Vagina (tissue), 2 donors: ENCODE measurements around the gene EPDR1. TPM values are rescaled to one million over a fixed set of nuclear protein-coding genes. Genes with fewer than 3 reads are reported as not detected.
A peak's percentile ranks its signal among the peaks of the same experiment; 100 is the strongest.

Source experiments
- DNase-seq, 2 donors: peaks; one replicate each; pipeline ENCODE4 v3.0.0-alpha.2; 2017; ENCODE audit errors: extremely low spot score in 2 of 2
- H3K27ac ChIP-seq: fragments of 200-600 bp; sonication (generic); one replicate; pipeline ENCODE4 v1.5.1; 2019
- H3K27me3 ChIP-seq: fragments of 200-600 bp; sonication (generic); one replicate; pipeline ENCODE4 v1.5.1; 2019
- H3K36me3 ChIP-seq, 2 donors: fragments of 200-600 bp; sonication (generic); one replicate each; pipeline ENCODE4 v1.5.1; 2017 to 2019
- H3K4me1 ChIP-seq: fragments of 200-600 bp; sonication (generic); one replicate; pipeline ENCODE4 v1.5.1; 2019
- H3K4me3 ChIP-seq, 2 donors: fragments of 200-600 bp; sonication (generic); 1 replicate in 1 of 2; 2 replicates in 1 of 2; pipeline ENCODE4 v1.5.1; 2016 to 2019
- H3K9me3 ChIP-seq: fragments of 200-600 bp; sonication (generic); one replicate; pipeline ENCODE4 v1.5.1; 2019
- CTCF ChIP-seq, 3 experiments: fragments of 450-650 bp in 2 of 3; fragments of 200-600 bp in 1 of 3; sonication (generic) in 1 of 3; IDR thresholded peaks; one replicate each; pipeline ENCODE4 v1.5.1; 2017 to 2019; ENCODE audit warnings: antibody characterized with exemption in 3 of 3, mild to moderate bottlenecking in 2 of 3, moderate library complexity in 2 of 3
- POLR2A ChIP-seq, 2 donors: fragments of 450-650 bp; IDR thresholded peaks; one replicate each; pipeline ENCODE4 v1.6.1; 2017; ENCODE audit warnings: antibody characterized with exemption in 2 of 2, mild to moderate bottlenecking in 2 of 2, moderate library complexity in 2 of 2
- POLR2AphosphoS5 ChIP-seq, 2 donors: sonication (generic); formaldehyde crosslinking; IDR thresholded peaks; one replicate each; pipeline ENCODE4 v1.9.0; 2017; ENCODE audit warnings: antibody characterized with exemption in 2 of 2, mild to moderate bottlenecking in 2 of 2, low read depth in 1 of 2; ENCODE audit not compliant: insufficient read depth in 1 of 2
- intact Hi-C: fragments of 100-400 bp; cut with DNase I; formaldehyde crosslinking; loops from one replicate; pipeline ENCODE4 v1.15.1; 2023
- total RNA-seq: library from RNA; depleted of rRNA; stranded (reverse); fragments of >200 nt; gene quantifications from one replicate; pipeline ENCODE4 v1.2.3, GENCODE V29; 2016

Gene EPDR1
- total RNA-seq, 1 donor from 2014 or later: 37.6 TPM

GRCh38 chr7:37942934-37943610 is 22.6 kb downstream of the EPDR1 start:
- no peak for DNase-seq

GRCh38 chr7:37943905-37944736 is 23.7 kb downstream of the EPDR1 start:
- peaks cover 25% of the 10 kb centered on the region for H3K4me1 ChIP-seq
- no peak overlapping the region for H3K4me3 ChIP-seq
- no peaks in the 10 kb centered on the region for H3K27me3 ChIP-seq
- intact Hi-C loops: no loop called here
- no peak for TF ChIP-seq CTCF (IDR thresholded peaks at IDR 0.05)
- TF ChIP-seq POLR2AphosphoS5 (IDR thresholded peaks at IDR 0.05; ENCODE audit: insufficient read depth in 1 of 2, low read depth in 1 of 2): no peak
- TF ChIP-seq POLR2A (IDR thresholded peaks at IDR 0.05): no peak
- H3K27ac ChIP-seq: peak overlapping the region; percentile 86
- DNase-seq: no peak
- H3K9me3 ChIP-seq: no peaks in the 10 kb centered on the region
- no peaks in the 10 kb centered on the region for H3K36me3 ChIP-seq

More at GRCh38 chr7:37942934-37943610, 22.6 kb downstream of the EPDR1 start:
- no peaks in the 10 kb centered on the region for H3K9me3 ChIP-seq
- no peak for TF ChIP-seq CTCF (IDR thresholded peaks at IDR 0.05)
- TF ChIP-seq POLR2AphosphoS5 (IDR thresholded peaks at IDR 0.05; ENCODE audit: insufficient read depth in 1 of 2, low read depth in 1 of 2): peak in 1 of 2 donors; percentile 23
- TF ChIP-seq POLR2A (IDR thresholded peaks at IDR 0.05): no peak
- no peak overlapping the region for H3K4me3 ChIP-seq
- peak overlapping the region; percentile 86 for H3K27ac ChIP-seq
- H3K27me3 ChIP-seq: no peaks in the 10 kb centered on the region
- intact Hi-C loops: no loop called here
- peaks cover 25% of the 10 kb centered on the region for H3K4me1 ChIP-seq
- H3K36me3 ChIP-seq: no peaks in the 10 kb centered on the region

GRCh38 chr7:37944737-37945054 is 24.3 kb downstream of the EPDR1 start:
- H3K27me3 ChIP-seq: no peaks in the 10 kb centered on the region
- TF ChIP-seq POLR2A (IDR thresholded peaks at IDR 0.05): no peak
- TF ChIP-seq POLR2AphosphoS5 (IDR thresholded peaks at IDR 0.05; ENCODE audit: insufficient read depth in 1 of 2, low read depth in 1 of 2): no peak
- no peak for TF ChIP-seq CTCF (IDR thresholded peaks at IDR 0.05)
- H3K4me3 ChIP-seq: no peak overlapping the region
- DNase-seq: no peak
- peaks cover 25% of the 10 kb centered on the region for H3K4me1 ChIP-seq
- no peaks in the 10 kb centered on the region for H3K9me3 ChIP-seq
- peak overlapping the region; percentile 86 for H3K27ac ChIP-seq
- intact Hi-C loops: no loop called here
- no peaks in the 10 kb centered on the region for H3K36me3 ChIP-seq

GRCh38 chr7:37945336-37945735 is 24.9 kb downstream of the EPDR1 start:
- Histone ChIP-seq H3K4me3 (no peak overlapping the region), H3K27ac (peak overlapping the region; percentile 86), H3K27me3 (no peaks in the 10 kb centered on the region), H3K9me3 (no peaks in the 10 kb centered on the region), H3K4me1 (peaks cover 25% of the 10 kb centered on the region), H3K36me3 (no peaks in the 10 kb centered on the region)
- intact Hi-C loops: no loop called here
- TF ChIP-seq POLR2A (IDR thresholded peaks at IDR 0.05): no peak
- no peak for TF ChIP-seq POLR2AphosphoS5 (IDR thresholded peaks at IDR 0.05; ENCODE audit: insufficient read depth in 1 of 2, low read depth in 1 of 2)
- TF ChIP-seq CTCF (IDR thresholded peaks at IDR 0.05): no peak
- DNase-seq: no peak
